ENCODE measurements around the gene MRM2.

MRM2 gene

GRCh38 chr7:2186166-2186565, 55.8 kb downstream of the MRM2 start:
- DNase-seq (ENCODE audit: low read depth): no peak
- TF ChIP-seq CTCF (IDR thresholded peaks at IDR 0.05; ENCODE audit: low read length, missing control alignments): no peak
- H3K4me3 ChIP-seq (replicated peaks; ENCODE audit: low read depth, low read length): no peak overlapping the region

GRCh38 chr7:2185715-2186114, 56.3 kb downstream of the MRM2 start:
- TF ChIP-seq CTCF (IDR thresholded peaks at IDR 0.05; ENCODE audit: low read length, missing control alignments): no peak

More at GRCh38 chr7:2185715-2186114, 56.3 kb downstream of the MRM2 start:
- no peak for DNase-seq (ENCODE audit: low read depth)
- H3K4me3 ChIP-seq (replicated peaks; ENCODE audit: low read depth, low read length): no peak overlapping the region

All from fibroblast of pulmonary artery (primary cell).